Epidermal melanocyte (primary cell): ENCODE measurements around the gene CELSR3.

Source experiments
- DNase-seq: peaks from one replicate; pipeline ENCODE4 v3.0.0; 2011; ENCODE audit warnings: low spot score; ENCODE audit not compliant: insufficient read length

Gene CELSR3

DNA sequence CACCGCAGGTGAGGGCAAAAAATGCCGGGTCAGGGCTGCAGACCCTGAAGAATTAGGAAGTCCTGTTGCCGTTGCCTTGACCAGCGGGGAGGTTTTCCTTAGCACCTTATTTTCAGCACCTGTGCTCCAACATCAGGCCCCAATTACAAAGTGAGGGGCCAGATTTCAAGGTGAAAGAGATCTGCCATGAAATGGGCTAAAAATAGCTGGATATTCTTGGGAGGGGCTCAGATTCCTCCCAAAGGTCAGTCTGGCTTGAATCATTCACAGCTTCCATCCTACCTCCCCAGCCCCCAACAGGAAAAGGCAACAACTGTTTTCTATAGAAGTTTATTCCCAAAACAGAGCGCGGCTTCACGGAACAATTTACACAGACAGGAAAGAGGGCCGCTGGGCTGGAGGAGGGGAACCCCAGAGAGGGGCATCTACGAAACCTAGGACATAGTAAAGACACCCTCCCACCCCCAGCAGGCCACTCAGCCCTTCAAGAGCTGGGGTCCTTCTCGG is 26.5 kb downstream of the CELSR3 start:
- DNase-seq, result no peak

DNA sequence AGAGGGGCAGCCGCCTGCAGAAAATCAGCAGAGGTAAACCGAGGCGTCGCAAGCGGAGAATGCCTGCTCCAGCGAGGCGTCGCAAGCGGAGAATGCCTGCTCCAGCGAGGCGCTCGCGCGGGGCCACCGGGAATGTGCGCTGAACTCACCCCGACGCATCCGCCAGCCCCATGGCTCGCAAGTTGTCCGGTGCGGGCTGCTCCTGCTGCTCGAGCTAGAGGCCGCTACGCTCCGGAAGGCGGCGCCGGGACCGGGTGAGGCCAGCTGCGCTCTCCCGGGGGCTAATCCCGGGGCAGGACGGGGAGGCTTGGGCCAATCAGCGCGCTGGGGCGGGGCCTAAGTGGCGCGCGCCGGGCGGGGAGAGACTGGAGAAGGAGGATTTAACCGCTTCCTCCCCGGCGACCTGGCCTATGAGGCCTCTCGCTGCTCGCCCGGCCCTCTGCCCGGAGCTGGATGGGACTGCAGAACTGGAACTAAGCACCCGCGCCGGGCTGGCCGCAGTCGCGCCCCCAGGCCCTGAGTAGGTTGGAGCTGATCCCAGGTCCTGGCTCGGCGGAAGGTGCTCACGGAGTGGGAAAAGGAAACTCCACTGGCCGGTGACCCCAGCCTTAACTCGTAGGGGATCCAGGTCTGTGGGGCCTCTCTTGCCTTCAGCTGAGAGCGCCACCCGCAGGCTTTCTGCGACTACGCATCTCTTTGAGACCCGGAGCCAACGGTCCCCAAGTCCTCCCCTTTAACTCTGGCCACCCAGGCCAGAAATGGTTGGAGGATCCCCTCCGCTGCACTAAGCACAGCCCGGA is 27.3 kb downstream of the CELSR3 start, which contains the start of gene SLC26A6:
Gene SLC26A6 (minus strand): TSS at position 240 of the 800 bp plus-strand sequence. CDS start 68 bp downstream, at position 172.
- peak; percentile 100 for DNase-seq

DNA sequence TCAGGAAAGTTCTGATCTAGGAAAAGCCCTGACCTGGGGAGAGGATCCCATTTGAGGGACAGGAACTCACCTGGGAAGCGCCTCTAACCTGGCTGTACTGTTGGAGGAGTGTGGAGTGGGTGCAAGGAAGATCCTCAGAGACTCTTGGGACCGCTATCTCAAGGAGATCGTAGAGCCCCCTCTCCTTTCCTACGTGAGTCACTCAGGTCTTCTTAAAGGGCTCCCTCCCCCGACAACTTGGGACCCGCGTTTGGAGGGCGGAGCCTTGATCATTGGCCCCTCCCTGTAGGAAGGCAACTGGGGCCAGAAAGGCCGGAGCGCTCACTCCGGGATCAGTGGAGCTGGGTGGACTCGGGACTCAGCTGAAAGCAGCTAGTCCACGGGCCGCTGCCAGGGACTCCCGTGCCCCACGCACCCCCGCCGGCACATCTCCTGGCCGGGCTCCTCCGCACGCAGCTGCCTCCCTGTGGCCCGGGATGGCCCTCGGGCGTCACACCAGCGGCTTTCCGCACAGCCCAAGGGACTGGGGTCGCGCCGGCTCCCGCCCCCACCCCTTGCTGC is 27.9 kb downstream of the CELSR3 start:
- peak; percentile 90 for DNase-seq

DNA sequence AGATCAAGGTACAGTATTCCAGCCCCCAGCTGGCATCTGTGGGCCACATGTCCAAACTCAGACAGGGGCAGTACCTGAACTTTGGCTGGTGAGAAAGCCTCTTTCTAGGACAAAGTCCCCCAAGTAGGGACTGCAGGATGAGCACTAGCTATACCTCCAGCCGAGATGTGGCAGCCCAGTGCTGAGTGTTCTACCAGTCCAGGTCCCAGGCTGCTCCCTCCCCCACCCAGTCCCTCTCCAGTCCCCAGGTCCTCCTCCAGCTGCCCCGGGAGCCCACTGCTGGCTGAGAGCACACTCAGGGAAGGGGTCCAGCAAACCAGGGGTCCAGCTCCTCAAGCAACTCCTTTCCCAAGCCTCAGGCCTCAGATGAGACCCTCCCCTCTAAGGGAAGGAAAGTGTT is 28.9 kb downstream of the CELSR3 start:
- DNase-seq, result no peak

DNA sequence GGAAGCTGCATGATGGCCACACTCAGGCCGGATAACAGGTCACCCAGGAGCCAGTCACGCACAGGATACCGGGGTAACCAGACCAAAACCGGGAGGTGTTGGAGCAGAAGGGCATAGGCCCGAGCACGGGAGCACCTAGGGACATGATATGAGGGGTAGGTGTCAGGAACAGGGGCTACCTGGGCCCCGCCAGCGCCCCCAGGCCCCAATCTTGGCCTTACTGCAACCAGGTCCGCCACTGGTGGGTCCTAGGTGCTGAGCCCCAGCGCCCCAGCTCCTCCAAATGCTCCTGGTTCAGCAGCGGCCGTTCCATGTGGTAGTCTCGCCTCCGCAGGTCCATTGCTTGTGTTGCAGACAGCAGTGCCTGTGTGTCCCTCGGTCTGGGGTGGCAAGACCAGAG is 29.4 kb downstream of the CELSR3 start:
- no peak for DNase-seq

DNA sequence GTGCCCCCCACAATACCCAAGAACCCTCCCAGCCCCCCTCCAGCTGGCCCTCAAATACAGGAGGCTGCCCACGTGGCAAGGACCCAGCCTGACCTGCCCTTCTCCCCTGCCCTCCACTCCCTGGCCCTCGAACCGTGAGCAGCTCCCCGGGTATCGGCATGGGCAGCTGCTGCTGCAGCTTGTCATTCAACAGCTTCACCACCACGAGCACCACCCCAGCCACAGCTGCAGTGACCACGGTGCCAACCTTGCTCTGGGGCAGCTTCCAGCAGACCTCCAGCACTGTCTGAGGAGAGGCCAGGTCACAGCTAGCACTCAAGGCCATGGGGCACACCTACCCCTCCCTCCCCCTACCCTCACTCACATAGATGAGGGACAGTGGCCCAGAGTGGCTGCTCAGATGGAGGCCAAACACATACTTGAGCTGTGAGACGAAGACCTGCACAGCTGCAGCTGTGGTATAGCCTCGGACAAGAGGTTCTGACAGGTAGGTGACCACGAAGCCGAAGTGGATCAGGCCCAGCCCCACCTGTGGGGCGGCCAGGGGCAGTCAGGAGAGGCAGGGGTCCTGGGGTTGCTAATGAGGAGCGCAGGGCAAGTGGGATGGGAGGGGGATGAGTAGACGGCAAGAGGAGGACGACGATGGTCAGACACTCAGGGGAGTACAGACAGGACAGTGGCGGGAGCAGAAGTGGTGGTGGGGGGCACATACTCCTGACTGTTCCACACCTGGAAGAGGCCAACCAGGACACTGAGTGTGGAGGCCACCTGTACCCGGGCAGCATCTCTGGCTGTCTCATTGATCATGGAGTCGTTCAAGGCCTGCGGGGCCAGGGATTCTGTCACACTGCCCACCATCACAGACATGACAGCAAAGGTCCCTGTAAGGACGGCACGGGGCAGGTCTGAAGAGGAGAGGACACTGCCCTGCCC is 30.9 kb downstream of the CELSR3 start:
- DNase-seq, result no peak

DNA sequence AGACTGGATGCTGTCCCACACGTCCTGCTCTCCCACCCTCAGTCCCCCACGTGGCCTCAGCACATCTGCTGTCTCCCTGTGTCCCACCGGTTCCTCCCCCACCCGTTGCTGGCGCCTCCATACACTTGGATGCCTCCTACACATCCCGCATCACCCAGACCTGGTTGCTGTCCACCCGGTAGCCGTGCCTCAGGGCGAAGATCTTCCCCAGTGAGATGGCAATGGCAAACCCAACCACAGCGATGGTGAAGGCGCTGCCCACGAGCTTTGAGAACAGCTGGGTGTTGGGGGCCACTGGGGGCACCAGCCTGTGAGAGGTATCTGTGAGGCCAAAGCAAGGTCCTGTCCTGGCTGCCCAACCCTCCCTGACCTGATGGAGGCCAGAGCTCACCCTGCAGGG is 31.9 kb downstream of the CELSR3 start:
- no peak for DNase-seq

DNA sequence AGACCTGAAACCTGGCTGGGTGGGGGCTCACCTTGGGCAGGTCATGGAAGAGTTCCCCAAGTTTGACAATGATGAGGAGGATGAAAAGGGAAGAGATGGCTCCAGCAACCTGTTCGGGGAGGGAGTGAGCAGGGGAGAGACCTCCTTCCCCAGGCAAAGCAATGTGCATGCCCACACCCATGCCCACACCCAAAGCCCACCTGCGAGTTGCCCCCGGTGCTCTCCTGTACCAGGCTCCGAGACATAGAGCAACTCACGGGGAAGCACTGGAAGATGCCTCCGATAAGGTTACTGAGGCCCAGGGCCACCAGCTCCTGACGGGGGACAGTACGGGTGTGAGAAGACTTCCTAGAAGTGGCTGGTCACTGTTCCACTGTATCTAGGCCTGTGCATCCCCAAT is 32.3 kb downstream of the CELSR3 start:
- no peak for DNase-seq

DNA sequence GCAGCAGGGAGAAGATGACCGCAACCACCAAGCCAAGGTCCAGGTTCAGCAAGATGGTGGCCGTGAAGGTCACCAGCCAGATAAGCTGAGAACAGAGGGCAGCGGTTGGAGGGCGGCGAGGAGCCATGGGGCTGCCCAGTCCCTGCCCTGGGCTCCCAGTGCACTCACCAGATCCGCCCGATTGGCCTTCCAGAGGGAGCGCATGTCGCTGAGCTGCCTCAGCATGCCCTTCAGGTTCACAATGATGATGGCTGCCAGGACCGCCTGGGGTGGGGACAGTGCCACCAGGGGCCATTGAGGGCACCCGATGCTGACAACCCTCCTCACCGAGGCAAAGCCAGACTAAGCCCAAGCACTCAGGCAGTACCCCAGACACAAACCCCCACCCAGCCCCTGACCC is 32.8 kb downstream of the CELSR3 start:
- no peak for DNase-seq

DNA sequence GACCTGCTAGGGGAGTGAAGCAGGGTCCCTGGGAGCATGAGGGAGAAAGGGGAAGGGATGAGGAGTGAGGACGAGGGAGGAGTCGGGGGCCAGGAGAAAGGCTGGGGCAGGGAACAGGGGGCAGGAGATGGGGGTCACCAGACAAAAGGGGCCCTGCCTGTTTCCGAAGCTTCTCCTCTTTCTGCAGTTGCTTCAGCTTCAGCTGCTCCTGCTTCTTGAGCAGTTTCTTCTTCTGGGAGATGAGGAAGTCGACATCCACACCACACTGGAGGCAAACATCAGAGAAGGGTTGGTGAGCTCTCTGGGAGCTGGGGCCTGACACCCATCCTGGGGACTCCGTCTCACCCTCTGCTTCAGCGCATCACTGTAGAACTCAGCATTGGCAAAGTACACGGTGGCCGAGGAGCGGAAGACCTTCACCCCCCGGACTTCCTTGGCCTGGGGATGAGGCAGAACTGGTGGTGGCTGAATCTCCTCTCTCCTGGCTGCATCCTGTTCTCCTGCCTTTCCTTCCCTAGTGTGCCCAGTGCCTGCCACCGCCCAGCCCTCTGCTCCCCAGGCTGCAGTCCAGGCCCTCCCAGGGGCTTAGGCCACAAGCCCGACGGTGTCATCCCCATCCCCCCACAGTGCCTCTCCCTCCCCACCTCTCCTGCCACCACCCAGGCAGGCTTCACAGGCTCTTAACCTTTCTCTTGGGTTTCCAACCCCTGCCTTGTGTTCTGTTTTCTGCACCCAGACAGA is 34.2 kb downstream of the CELSR3 start:
- no peak for DNase-seq

DNA sequence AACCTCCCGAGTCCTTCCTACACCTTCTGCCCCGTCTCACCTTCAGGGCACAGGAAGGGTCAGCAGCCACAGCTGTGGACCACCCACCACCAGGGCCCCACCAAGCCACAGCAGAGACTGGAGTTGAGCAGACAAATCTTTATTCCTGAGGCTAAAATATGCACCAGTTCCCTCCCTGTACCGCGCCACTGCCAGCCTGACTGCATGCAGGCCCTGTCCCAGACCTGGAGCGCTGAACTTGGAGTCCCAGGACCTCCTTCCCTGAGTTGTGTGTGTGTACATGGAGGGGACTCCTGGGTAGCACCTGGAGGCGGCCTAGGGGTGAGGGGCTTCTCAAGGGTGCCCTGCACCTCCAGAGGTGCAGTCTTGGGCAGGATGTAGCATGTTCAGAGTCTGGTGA is 37.1 kb downstream of the CELSR3 start:
- no peak for DNase-seq

DNA sequence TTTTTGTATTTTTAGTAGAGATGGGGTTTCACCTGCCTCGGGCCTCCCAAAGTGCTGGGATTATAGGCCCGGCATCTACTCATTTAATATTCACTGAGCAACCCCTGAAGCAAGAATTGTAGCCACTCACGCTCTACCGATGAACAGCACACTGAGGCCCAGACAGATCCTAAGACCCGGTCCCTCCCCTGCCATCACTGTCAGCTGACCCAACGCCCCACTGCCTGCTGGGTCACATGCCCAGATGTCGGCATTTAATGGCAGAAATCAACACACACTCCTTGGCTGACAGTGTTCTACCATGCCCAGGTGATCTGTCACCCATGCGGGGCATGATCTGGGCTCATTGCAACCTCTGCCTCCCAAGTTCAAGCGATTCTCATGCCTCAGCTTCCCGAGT is 37.9 kb downstream of the CELSR3 start:
- no peak for DNase-seq

DNA sequence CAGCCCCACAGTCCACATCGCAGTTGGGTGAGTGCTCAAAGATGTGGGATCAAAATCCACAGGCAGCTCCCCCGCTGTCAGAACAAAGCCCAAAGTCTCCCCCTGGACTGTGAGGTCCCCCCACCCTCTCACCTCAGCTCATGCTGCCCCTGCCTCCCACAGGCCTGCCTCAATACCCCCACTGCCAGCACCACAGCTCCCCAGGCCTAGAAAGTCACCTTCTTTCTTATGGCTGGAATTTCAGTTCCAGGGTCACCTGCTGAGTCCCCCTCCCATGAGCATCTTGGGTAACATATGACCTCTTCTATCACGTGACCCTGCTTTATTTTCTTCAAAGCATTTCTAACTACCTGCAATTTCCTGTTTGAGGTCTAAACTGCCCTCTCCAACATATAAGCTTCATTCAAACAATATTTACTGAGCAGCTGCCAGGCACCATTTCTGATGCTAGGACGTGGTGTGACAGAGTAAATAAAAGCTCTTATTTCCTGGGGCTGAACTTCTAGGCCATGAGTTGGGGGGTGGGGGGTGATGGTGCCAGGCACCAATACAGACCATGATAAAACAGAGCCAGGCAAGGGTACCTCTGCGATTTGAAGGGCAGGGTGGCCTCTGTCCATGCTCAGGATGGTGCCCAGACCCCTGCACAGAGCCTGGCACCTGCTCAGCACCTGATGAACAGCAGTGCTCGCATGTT is 38.7 kb downstream of the CELSR3 start:
- DNase-seq, result no peak

DNA sequence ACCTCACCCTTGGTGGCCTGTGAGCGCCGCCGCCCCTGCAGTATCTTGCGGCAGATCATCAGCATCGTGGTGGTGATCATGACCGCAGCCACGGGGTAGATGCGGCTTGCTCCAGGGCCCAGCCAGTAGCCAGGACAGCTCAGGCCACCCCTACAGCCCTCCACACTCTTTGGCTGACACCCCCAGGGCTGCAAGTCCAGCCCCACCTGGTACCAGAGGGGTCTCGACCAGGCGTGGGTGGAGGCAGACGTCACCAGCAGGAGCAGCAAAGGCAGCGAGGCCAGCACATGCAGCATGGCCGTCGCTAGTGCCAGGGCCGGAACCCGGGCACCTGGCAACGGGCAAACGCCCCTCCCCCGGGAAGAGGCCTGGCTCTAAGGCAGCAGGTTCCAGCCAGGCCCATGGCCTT is 41.2 kb downstream of the CELSR3 start, which contains the start of gene TMEM89:
Gene TMEM89 (minus strand): TSS at position 309 of the 409 bp plus-strand sequence. CDS start 13 bp downstream, at position 296.
- no peak for DNase-seq

DNA sequence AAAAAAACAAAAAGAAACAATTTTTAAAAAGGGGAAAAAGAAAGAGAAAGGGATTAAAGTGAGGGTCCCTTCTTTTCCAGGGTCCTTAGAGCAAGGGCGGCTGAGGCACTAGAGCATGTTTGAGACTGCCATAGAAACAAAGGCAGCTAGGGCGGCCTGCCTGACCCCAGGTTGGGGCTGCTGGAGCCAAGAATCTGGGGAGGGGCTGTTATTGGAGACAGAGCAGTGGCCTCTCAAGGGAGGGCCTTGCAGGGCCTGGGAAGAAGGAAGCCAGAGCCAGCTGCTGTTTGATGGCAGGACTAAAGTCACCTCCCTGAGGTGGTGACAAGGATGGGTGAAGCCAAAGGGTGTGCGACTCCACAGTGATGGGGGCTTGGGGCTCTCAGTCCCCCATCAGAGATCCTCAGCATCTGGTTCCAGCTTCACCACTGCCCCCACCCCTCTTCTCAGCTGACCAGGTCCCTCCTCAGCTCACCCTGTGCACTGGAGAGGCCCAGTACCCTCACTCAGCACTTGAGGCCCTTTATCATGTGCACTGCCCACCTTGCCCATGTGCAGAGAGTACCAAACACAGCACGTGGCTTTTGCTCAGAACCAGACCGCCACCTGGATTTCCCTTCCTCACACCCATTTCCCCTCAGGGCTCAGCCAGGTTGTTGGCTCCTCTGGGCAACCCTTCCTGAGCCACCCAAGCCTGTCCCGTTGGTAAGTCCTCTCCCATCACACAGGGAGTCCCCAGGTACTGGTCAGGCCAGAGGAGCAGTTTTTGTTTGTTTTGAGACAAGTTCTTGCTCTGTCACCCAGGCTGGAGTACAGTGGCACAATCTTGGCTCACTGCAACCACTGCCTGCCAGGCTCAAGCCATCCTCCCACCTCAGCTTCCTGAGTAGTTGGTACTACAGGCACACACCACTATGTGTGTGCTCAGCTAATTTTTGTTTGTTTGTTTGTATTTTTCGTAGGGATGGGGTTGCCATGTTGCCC is 42.9 kb downstream of the CELSR3 start:
- no peak for DNase-seq

DNA sequence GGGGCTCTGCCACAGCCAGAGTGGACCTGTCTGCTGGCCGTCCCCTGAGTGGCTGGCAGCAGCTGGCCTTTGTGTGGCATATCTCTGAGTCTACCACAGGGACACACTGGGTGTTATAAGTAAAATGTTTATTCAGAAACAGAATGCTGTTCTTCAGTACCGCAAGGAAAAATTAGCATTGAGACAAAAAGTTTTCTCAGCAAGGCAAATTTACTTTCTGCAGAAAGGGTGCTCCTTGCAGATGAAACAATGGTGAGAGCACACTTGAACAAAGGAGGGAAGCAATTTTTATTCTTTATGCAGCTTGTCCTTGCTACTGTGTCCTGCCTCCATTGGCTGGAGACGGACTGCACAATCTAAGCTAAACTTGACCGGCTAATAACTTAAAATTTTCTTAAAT is 45.1 kb downstream of the CELSR3 start:
- no peak for DNase-seq

DNA sequence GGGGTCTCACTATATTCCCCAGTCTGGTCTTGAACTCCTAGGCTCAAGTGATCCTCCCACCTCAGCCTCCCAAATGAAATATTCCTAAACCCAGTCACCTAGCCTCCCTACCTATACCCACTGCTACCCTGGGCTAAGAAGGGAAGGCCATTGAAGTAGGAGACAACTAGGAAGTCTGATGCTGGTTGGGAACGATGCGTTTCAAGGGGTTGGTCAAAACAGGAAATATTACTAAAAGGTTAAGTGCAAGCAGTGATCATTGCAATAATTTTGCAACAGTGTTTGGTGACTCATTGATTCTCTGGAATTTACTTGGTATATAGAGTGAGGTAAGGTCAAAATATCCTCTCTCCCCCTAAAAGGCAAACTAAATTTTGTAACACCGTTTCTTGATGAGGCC is 48.6 kb downstream of the CELSR3 start:
- DNase-seq, result no peak

DNA sequence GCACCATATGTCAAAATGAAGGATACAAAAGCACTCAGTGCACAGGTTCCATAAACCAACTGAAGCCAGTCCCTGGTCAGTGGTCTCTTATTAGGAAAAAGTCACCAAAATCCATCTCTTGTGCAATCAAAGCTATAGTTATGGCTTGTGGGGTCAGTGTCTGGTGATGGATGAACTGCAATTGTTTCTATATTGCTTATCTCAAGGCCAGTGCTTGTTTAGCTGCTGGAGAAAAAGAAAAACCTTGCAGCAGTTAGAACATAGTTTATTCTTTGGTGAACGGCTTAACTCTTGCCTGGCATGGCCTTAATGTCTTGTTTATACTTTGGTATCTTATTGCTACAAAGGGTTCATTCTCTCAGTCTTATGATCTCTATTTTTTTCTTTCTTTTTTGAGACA is 50.4 kb downstream of the CELSR3 start:
- DNase-seq, result no peak
